Activated CD8-positive, alpha-beta T cell treated with anti-CD3 and anti-CD28 coated beads, Interleukin-2, amount 10 ng/mL, durations not matched to agents 7 days and 5 days (primary cell): Measurements from ENCODE around the gene SRPK2. TPM values are rescaled to one million over a fixed set of nuclear protein-coding genes. Genes with fewer than 3 reads are reported as not detected.

Source experiments
- ATAC-seq: fragments of 150-1000 bp; cut with Tn5 transposase; one replicate; pipeline ENCODE4 v1.10.0; 2021; ENCODE audit warnings: moderate library complexity
- CTCF ChIA-PET: fragments of 350-600 bp; sonication (Branson Sonifier 250); formaldehyde crosslinking; loops from one replicate; lab custom pipeline; 2021; ENCODE audit warnings: antibody characterized with exemption; lab: Charles Lee
- POLR2A ChIA-PET: fragments of 350-600 bp; sonication (Branson Sonifier 250); formaldehyde crosslinking; loops from one replicate; lab custom pipeline; 2021; ENCODE audit warnings: antibody characterized with exemption; lab: Charles Lee
- DNase-seq: peaks from one replicate; pipeline ENCODE4 v3.0.0-alpha.2; 2020
- H3K27ac Mint-ChIP-seq: one replicate; pipeline ENCODE4 v1.8.0; 2021; ENCODE audit warnings: mild to moderate bottlenecking, mixed read lengths
- H3K27me3 Mint-ChIP-seq: one replicate; pipeline ENCODE4 v1.8.0; 2021; ENCODE audit warnings: low read depth, mixed read lengths
- H3K36me3 Mint-ChIP-seq: one replicate; pipeline ENCODE4 v1.8.0; 2021; ENCODE audit warnings: low read depth, mixed read lengths
- H3K4me1 Mint-ChIP-seq: one replicate; pipeline ENCODE4 v1.8.0; 2021; ENCODE audit warnings: low read depth, mixed read lengths
- H3K4me3 Mint-ChIP-seq: one replicate; pipeline ENCODE4 v1.8.0; 2021; ENCODE audit warnings: mild to moderate bottlenecking, mixed read lengths
- H3K9me3 Mint-ChIP-seq: one replicate; pipeline ENCODE4 v1.8.0; 2022; ENCODE audit warnings: mixed read lengths; ENCODE audit not compliant: insufficient read depth
- total RNA-seq, 2 experiments: library from RNA; stranded (reverse); gene quantifications; one replicate each; pipeline ENCODE4 v1.2.3, GENCODE V29; 2021

Gene SRPK2
- total RNA-seq, 2 experiments from 2014 or later: 34.5 to 35.9 TPM

DNA sequence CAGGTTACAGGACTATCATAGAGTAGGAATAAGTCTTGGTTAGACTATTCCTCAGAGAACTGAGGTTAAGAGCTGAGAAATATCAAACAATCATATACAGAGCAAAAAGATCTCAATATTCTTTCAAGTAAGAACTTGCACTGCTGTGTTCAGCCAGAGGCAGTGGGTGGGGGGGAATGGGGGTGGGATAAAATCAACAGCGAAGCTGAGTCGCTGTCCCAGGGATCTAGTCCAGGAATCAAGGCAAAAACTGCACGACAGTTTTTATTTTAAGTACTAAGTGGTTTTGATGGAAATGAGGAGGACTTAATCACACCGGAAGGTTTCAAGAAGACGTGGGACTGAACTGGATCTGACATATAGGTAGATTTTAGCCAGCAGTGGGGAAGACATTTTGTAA, 159.1 kb downstream of the SRPK2 start:
- H3K27ac Mint-ChIP-seq: no peak overlapping the region
- CTCF ChIA-PET: no interaction called here
- no peak for DNase-seq
- ATAC-seq: no peak
- peaks cover 8% of the 10 kb centered on the region for H3K4me1 Mint-ChIP-seq
- no peaks in the 10 kb centered on the region for H3K27me3 Mint-ChIP-seq
- POLR2A ChIA-PET: interaction anchor here (0.6 kb wide), 1 partner anchor 216 kb away, joined by 3 read pairs; no protein-coding TSS in a partner anchor
- no peak overlapping the region for H3K4me3 Mint-ChIP-seq
- peaks cover 7% of the 10 kb centered on the region for H3K36me3 Mint-ChIP-seq
- H3K9me3 Mint-ChIP-seq: no peaks in the 10 kb centered on the region

DNA sequence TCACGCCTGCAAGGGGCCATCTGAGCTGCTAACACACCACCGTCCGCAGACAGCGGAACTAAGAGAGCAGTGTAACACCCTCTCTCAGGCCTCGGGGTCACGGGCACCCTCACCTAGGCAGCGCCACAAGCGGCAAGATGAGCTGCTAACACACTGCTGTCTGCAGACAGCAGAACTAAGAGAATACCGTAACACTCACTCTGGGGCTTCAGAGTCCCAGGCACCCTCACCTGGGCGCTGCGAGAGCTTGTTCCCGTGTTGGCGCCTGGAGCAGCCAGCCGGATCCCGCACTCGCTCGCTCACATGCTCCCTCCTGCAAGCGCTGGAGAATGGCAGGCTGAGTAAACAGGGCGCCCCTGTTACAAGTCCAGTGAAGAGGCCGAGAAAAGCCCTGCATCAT, 160.2 kb downstream of the SRPK2 start:
- DNase-seq (no peak), ATAC-seq (no peak)
- peaks cover 7% of the 10 kb centered on the region for H3K36me3 Mint-ChIP-seq
- CTCF ChIA-PET: no interaction called here
- no peaks in the 10 kb centered on the region for H3K27me3 Mint-ChIP-seq
- H3K4me1 Mint-ChIP-seq: peaks cover 10% of the 10 kb centered on the region
- no peaks in the 10 kb centered on the region for H3K9me3 Mint-ChIP-seq
- no peak overlapping the region for H3K4me3 Mint-ChIP-seq
- no peak overlapping the region for H3K27ac Mint-ChIP-seq
- POLR2A ChIA-PET: interaction anchor here (0.5 kb wide), 1 partner anchor 155 kb away, joined by 3 read pairs; no protein-coding TSS in a partner anchor

DNA sequence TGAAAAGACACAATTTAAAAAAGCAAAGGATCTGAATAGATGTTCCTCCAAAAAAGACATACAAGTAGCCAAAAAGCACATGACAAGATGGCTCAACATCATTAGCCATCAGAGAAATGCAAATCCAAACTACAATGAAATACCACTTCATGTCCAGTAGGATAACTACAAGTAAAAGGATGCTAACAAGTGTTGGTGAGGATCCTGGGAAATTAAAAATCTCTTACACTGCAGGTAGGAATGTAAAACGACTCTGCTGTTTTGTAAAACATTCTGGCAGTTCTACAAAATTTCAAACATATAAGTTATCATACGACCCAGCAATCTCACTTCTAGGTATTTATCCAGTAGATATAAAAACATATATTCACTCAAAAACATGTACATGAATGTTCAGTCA, 161.3 kb downstream of the SRPK2 start:
- H3K4me1 Mint-ChIP-seq: peaks cover 12% of the 10 kb centered on the region

DNA sequence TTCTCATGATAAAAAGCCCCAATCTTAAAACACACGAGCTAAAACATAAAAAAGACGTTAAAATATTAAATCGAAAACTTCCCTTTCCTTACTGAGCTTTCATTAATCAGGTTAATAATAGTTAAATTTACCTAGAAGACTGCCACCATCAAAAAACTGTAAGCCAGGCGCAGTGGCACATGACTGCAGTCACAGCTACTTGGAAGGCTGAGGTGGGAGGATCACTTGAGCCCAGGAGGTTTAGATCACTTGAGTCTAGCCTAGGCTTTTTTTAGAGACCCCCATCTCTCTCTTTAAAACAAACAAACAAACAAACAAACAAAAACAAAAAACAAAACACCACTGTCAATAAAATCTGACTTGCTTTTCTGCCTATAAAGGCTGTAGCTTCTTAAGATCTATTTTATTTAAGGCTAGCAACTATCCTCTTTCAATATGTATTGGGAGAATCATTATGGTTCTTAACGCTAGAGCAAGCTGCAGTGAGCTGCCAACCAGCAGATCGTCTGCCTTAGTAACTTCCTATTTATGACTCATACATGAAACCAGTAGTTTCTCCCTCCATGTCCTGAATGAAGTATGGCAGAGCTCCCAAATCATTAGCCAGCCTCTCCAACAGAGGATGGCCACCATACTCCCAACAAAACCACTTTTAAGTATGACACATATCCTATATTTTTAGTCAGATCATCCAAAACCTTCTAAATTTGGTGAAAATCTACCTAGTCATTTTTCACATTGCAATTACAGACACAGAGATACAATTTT, 163.7 kb downstream of the SRPK2 start:
- H3K4me1 Mint-ChIP-seq: peaks cover 15% of the 10 kb centered on the region
- DNase-seq (no peak), ATAC-seq (peak; percentile 60)
- H3K36me3 Mint-ChIP-seq: peaks cover 7% of the 10 kb centered on the region
- H3K27me3 Mint-ChIP-seq: no peaks in the 10 kb centered on the region
- H3K4me3 Mint-ChIP-seq: no peak overlapping the region
- no peaks in the 10 kb centered on the region for H3K9me3 Mint-ChIP-seq
- H3K27ac Mint-ChIP-seq: no peak overlapping the region
- ChIA-PET POLR2A (no interaction called here), CTCF (interaction anchor here (0.9 to 1.5 kb wide), 3 partner anchors 12 to 42 kb away, joined by 3 to 5 read pairs (median 3); no protein-coding TSS in a partner anchor)

More for the DNA sequence above, 161.3 kb downstream of the SRPK2 start:
- H3K4me3 Mint-ChIP-seq: no peak overlapping the region
- H3K36me3 Mint-ChIP-seq: peaks cover 7% of the 10 kb centered on the region
- H3K27me3 Mint-ChIP-seq: no peaks in the 10 kb centered on the region
- ChIA-PET POLR2A (no interaction called here), CTCF (no interaction called here)
- no peak overlapping the region for H3K27ac Mint-ChIP-seq
- DNase-seq: no peak
- H3K9me3 Mint-ChIP-seq: no peaks in the 10 kb centered on the region
- ATAC-seq: no peak

DNA sequence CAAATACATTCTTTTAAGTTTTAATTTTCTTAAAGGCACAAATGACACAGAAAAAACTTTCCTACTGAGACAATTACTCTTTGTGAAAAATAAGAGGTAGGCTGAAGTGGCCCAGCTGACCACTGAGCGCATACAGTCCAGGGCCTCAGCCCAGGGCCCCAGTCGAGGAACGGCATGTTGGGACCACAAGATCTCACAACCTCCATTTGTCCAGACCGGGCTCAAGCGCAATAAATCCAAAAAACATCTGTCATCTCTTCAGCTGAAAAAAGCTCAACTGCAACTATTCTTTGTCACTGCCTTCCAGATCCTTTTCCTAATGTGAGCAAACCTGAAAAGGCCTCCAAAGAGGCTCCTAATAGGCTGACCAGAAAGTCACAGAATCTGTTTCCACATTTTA, 165.8 kb downstream of the SRPK2 start:
- no peak overlapping the region for H3K4me3 Mint-ChIP-seq
- H3K27ac Mint-ChIP-seq: no peak overlapping the region
- ChIA-PET CTCF (no interaction called here), POLR2A (no interaction called here)
- peaks cover 15% of the 10 kb centered on the region for H3K4me1 Mint-ChIP-seq
- ATAC-seq (no peak), DNase-seq (no peak)
- no peaks in the 10 kb centered on the region for H3K27me3 Mint-ChIP-seq
- H3K36me3 Mint-ChIP-seq: peaks cover 7% of the 10 kb centered on the region
- H3K9me3 Mint-ChIP-seq: no peaks in the 10 kb centered on the region

DNA sequence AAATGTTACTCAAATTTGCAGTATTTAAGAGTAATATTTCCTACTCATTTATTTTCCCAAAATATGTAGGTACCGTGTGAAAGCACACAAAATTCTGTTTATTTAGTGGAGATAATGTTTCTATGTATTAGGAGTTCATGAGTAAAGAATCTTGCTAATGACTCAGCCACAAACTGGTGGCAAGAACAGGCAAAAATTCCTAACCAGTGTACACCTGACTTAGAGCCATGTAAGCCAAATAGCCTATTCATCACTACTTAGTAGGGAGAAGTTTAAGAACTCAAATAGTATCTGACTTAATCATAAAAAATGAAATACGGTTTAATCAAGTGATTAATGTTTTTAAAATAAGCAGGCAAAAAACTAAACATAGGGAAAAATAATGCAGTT, 169.0 kb downstream of the SRPK2 start:
- CTCF ChIA-PET: no interaction called here
- no peaks in the 10 kb centered on the region for H3K9me3 Mint-ChIP-seq
- no peaks in the 10 kb centered on the region for H3K27me3 Mint-ChIP-seq
- DNase-seq (no peak), ATAC-seq (no peak)
- no peak overlapping the region for H3K4me3 Mint-ChIP-seq
- peaks cover 9% of the 10 kb centered on the region for H3K4me1 Mint-ChIP-seq
- POLR2A ChIA-PET: no interaction called here
- H3K27ac Mint-ChIP-seq: no peak overlapping the region
- peaks cover 3% of the 10 kb centered on the region for H3K36me3 Mint-ChIP-seq

DNA sequence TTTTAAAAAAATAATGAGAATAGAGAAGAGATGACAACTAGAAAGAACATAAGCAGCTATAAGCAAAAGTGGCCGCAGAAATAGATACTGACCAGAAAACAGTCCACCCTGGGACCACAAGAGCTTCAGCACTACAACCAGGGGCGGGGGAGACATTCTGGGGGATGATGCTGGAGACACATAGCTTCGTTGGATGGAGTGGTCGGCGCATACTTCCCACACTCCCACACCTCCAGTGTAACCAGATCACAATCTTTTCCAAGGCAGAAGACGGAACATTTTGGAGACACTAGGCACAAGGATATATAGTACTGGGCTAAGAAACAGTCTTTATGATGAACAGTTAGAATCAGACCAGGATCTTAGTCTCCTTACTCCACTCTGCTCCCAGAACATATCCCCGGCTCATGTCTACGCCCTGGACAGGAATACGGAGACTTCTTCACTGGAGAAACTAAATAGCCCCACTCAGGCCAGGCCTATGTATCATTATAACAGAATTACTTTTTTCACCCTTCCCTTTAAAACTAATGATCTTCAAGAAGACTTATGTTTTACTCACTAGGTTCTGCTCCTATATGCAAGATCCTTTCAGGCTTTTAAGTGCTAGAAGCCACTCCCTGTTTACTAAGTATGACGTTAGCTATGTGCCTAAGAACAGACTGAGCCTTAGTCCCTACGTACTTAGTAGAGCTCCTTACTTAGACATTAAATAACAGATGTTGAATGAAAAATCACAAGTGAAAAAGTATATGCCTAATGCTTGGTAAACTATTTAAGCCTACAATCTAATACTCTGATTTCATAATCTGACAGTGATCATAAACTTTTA, 169.6 kb downstream of the SRPK2 start:
- POLR2A ChIA-PET: interaction anchor here (0.6 kb wide), 1 partner anchor 127 kb away, joined by 3 read pairs; no protein-coding TSS in a partner anchor

DNA sequence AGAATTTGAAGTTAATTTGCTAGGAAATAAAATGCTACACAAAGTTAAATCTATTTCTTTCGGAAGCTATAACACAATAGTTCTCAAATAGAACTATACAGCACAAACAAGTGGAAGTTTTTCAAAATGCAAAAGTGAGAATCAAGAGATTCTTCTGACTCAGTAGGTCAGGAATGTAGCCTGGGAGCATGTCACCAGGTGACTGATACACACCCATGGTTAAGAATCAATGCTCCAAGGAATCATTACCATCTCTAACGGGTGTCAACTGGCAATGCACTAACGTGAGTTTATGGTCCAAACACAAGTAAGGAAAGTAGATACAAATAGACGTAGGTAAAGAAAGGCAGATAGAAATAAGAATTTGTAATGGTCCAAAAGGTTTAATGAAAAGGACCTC, 170.5 kb downstream of the SRPK2 start:
- Mint-ChIP-seq H3K4me1 (peaks cover 3% of the 10 kb centered on the region), H3K4me3 (no peak overlapping the region), H3K9me3 (no peaks in the 10 kb centered on the region), H3K36me3 (peaks cover 3% of the 10 kb centered on the region), H3K27ac (no peak overlapping the region), H3K27me3 (no peaks in the 10 kb centered on the region)
- ATAC-seq (no peak), DNase-seq (no peak)
- ChIA-PET CTCF (no interaction called here), POLR2A (no interaction called here)

More for the DNA sequence above, 169.6 kb downstream of the SRPK2 start:
- DNase-seq (no peak), ATAC-seq (no peak)
- Mint-ChIP-seq H3K27me3 (no peaks in the 10 kb centered on the region), H3K4me1 (peaks cover 6% of the 10 kb centered on the region), H3K36me3 (peaks cover 3% of the 10 kb centered on the region), H3K27ac (no peak overlapping the region), H3K4me3 (no peak overlapping the region), H3K9me3 (no peaks in the 10 kb centered on the region)
- CTCF ChIA-PET: no interaction called here

DNA sequence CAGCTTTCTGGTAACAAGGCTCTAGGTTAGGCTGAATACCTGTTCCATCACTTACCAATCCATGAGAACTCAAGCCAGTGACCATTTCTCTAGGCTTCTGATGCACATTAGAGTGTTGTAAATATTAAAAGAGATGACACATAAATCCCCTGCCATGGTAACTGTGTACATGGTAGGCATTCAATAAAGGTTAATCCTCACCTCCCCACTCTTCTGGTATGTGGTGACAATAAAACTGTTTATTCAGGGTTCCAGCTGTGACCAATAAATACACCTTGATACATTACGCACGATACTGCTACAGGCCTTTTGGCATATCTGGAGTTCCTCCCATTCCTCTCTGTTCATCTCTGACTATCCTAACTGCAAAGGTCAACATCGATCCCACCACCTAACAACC, 171.9 kb downstream of the SRPK2 start:
- no peak overlapping the region for H3K27ac Mint-ChIP-seq
- no peak overlapping the region for H3K4me3 Mint-ChIP-seq
- H3K27me3 Mint-ChIP-seq: no peaks in the 10 kb centered on the region
- ATAC-seq: no peak
- H3K36me3 Mint-ChIP-seq: peaks cover 3% of the 10 kb centered on the region
- peaks cover under 1% of the 10 kb centered on the region for H3K4me1 Mint-ChIP-seq
- CTCF ChIA-PET: no interaction called here
- no peak for DNase-seq
- H3K9me3 Mint-ChIP-seq: no peaks in the 10 kb centered on the region
- POLR2A ChIA-PET: no interaction called here

DNA sequence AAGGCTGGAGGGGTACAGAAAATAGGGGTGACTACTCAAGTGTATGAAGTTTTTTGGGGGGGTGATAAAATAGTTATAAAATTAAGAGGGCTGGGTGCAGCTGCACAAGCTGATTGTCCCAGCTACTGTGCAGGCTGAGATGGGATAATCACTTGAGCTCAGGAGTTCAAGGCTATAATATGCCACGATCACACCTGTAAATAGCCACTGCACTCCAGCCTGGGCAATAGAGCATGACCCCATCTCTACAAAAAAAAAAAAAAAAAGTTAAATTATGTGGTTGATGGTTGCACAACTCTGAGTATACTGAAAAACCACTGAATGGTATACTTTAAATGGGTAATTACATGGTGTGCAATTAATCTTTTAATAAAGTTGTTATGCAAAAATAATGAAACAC, 172.9 kb downstream of the SRPK2 start:
- DNase-seq (no peak), ATAC-seq (no peak)
- Mint-ChIP-seq H3K36me3 (peaks cover 3% of the 10 kb centered on the region), H3K4me1 (peaks cover 2% of the 10 kb centered on the region), H3K27me3 (no peaks in the 10 kb centered on the region), H3K9me3 (peaks cover 7% of the 10 kb centered on the region), H3K27ac (no peak overlapping the region), H3K4me3 (no peak overlapping the region)
- CTCF ChIA-PET: no interaction called here
- POLR2A ChIA-PET: no interaction called here

DNA sequence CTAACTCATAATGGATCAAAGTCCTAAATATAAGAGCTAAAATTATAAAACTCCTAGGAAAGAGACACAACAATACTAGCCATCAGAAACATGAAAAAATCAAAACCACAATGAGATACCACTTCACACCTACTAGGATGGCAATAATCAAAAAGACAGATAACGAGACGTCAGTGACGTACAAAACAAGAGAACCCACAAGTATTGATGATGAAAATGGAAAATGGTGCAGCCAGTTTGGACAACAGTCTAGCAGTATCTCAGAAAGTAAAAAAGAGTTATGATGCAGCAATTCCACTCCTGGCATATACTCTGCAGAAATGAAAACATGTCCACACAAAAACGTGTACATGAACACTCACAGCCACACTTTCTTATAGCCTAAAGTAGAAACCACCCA, 173.5 kb downstream of the SRPK2 start:
- CTCF ChIA-PET: no interaction called here
- no peak for ATAC-seq
- no peak for DNase-seq
- H3K27ac Mint-ChIP-seq: no peak overlapping the region
- peaks cover 3% of the 10 kb centered on the region for H3K36me3 Mint-ChIP-seq
- POLR2A ChIA-PET: no interaction called here
- H3K4me1 Mint-ChIP-seq: peaks cover 8% of the 10 kb centered on the region
- no peaks in the 10 kb centered on the region for H3K27me3 Mint-ChIP-seq
- H3K4me3 Mint-ChIP-seq: no peak overlapping the region
- peaks cover 8% of the 10 kb centered on the region for H3K9me3 Mint-ChIP-seq

DNA sequence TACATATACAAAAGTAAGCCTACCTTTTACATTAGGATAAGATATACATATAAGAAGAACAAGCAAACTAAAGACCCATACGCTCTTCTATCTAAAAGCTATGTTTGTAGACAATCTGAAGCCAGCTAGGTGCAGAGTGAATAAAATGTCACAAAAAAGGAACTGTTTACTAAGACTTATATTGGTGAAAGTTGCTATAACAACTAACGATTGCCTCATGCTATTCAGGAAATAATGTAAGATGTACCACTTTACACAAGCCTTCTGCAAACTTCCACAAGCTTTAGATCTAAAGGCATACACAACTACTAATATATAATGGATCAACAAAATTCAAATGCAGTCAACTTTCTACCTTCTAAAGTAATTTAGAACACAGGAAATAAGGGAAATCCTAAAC, 175.1 kb downstream of the SRPK2 start:
- ATAC-seq: no peak
- H3K27me3 Mint-ChIP-seq: no peaks in the 10 kb centered on the region
- no peak for DNase-seq
- H3K4me1 Mint-ChIP-seq: peaks cover 16% of the 10 kb centered on the region
- ChIA-PET CTCF (interaction anchor here (1.1 kb wide), 1 partner anchor 38 kb away, joined by 3 read pairs; no protein-coding TSS in a partner anchor), POLR2A (no interaction called here)
- no peak overlapping the region for H3K27ac Mint-ChIP-seq
- peaks cover 8% of the 10 kb centered on the region for H3K9me3 Mint-ChIP-seq
- H3K36me3 Mint-ChIP-seq: peaks cover 3% of the 10 kb centered on the region
- H3K4me3 Mint-ChIP-seq: no peak overlapping the region
